AG04449 (cell line): ENCODE data around the gene SMYD3.
"Not testable (repeated sequence)": the region's sequence is repeated elsewhere in the genome, so short reads cannot be mapped to it uniquely, and the experiment has no call there.

ENCODE experiments used
- CTCF ChIA-PET: fragments of 350-600 bp; formaldehyde crosslinking; extraction: SDS; loops from one replicate; lab custom pipeline; 2021; ENCODE audit warnings: antibody characterized with exemption; lab: Yijun Ruan, JAX
- POLR2A ChIA-PET: fragments of 400-600, 350-600 bp; formaldehyde crosslinking; extraction: SDS; loops from one replicate; lab custom pipeline; 2020; ENCODE audit warnings: antibody characterized with exemption, inconsistent platforms; lab: Yijun Ruan, JAX
- DNase-seq: peaks from one replicate; pipeline ENCODE4 v3.0.0-alpha.2; 2010; ENCODE audit warnings: low read depth, low spot score
- H3K4me3 ChIP-seq: 2 replicates; pipeline ENCODE4 v1.5.1; 2011; ENCODE audit warnings: low read depth, mild to moderate bottlenecking, control low read depth, low read length
- TF ChIP-seq, protein P1 (sequence below): IDR thresholded peaks from one replicate; pipeline ENCODE4 v1.5.1; 2011; ENCODE audit warnings: mild to moderate bottlenecking, moderate library complexity, low read length, control low read depth, inconsistent platforms; ENCODE audit not compliant: insufficient read depth; ENCODE audit errors: missing control alignments

Gene SMYD3

DNA sequence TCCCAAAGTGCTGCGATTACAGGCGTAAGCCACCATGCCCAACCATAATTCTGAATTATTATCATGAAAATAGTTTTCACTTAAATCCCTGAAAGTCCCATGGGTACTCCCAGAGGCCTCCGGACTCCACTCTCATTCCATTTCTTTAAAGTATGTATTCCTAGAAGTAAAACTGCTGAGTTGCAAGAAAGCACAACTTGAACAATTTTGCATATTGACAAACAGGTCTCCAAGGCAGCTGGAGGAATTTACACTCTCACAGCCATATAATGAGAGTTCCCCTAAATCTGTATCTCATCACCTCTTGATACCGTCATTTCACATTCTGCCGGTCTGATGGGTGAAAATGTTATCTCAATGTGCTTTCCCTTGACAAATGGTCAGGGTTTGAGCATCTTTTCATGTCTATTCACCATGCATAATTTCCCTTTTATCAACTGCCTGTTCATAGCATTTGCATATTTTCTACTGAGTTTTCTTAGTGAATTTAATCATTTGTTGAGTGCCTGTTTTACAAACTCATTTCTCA lies 129.4 kb downstream of the SMYD3 start:
- DNase-seq, result no peak
- H3K4me3 ChIP-seq, result no peak overlapping the region
- TF ChIP-seq, protein P1, sequence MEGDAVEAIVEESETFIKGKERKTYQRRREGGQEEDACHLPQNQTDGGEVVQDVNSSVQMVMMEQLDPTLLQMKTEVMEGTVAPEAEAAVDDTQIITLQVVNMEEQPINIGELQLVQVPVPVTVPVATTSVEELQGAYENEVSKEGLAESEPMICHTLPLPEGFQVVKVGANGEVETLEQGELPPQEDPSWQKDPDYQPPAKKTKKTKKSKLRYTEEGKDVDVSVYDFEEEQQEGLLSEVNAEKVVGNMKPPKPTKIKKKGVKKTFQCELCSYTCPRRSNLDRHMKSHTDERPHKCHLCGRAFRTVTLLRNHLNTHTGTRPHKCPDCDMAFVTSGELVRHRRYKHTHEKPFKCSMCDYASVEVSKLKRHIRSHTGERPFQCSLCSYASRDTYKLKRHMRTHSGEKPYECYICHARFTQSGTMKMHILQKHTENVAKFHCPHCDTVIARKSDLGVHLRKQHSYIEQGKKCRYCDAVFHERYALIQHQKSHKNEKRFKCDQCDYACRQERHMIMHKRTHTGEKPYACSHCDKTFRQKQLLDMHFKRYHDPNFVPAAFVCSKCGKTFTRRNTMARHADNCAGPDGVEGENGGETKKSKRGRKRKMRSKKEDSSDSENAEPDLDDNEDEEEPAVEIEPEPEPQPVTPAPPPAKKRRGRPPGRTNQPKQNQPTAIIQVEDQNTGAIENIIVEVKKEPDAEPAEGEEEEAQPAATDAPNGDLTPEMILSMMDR, result no peak
- CTCF ChIA-PET, result no interaction called here
- POLR2A ChIA-PET, result no interaction called here

- TF ChIP-seq, protein P1, result no peak
- ChIA-PET POLR2A (no interaction called here), CTCF (no interaction called here)
- H3K4me3 ChIP-seq, result no peak overlapping the region
- DNase-seq, result no peak
These were observed 133.1 kb downstream of the SMYD3 start for GRCh38 chr1:246373828-246374569.

DNA sequence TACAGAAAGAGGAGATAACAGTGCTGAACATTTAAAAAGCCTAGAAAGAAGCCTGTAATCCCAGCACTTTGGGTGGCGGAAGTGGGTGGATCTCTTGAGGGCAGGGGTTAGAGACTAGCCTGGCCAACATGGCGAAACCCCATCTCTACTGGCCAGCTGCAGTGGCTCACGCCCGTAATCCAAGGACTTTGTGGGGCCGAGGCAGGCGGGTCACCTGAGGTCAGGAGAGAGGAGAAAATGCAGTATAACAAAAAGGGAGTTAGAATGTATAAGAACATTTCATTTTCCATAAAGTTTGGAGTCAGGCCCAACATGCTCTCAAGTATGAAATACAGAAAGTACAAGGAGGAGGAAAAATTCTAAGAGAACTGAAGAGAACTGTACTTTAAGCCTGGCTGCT lies 134.5 kb downstream of the SMYD3 start:
- POLR2A ChIA-PET, result no interaction called here
- CTCF ChIA-PET, result no interaction called here
- no peak for DNase-seq
- TF ChIP-seq, protein P1, result no peak
- H3K4me3 ChIP-seq, result no peak overlapping the region

DNA sequence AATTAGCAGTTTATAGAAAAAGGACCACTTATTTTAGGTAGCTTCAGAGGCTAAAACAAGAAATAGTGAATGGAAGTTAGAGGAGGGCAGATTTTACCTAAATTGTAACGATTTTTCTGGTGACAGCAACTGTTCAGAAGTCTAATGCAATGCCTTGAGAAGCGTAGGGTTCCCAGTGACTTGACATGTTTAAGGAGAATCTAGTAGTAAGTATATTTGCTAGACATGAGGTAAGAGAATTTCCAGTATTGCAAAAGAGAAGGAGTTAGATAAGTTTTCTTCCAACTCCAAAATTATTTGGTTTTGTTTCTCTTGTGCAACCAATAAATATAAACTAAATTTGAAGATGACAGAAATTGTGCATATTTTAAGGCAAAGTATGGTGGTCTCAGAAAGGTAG lies 140.0 kb downstream of the SMYD3 start:
- H3K4me3 ChIP-seq, result no peak overlapping the region
- DNase-seq, result peak; percentile 2
- TF ChIP-seq, protein P1, result no peak
- ChIA-PET POLR2A (no interaction called here), CTCF (no interaction called here)

- POLR2A ChIA-PET, result no interaction called here
- CTCF ChIA-PET, result no interaction called here
- TF ChIP-seq, protein P1, result no peak
- H3K4me3 ChIP-seq, result no peak overlapping the region
- DNase-seq, result no peak
These were observed 141.4 kb downstream of the SMYD3 start for GRCh38 chr1:246365708-246366107.

- ChIA-PET POLR2A (no interaction called here), CTCF (no interaction called here)
- TF ChIP-seq, protein P1, result no peak
- H3K4me3 ChIP-seq, result no peak overlapping the region
- no peak for DNase-seq
These were observed 142.6 kb downstream of the SMYD3 start for GRCh38 chr1:246364415-246364941.

GRCh38 chr1:246357014-246357598 lies 150.0 kb downstream of the SMYD3 start:
- not testable (repeated sequence) for H3K4me3 ChIP-seq
- peak; percentile 17 for DNase-seq

More at GRCh38 chr1:246357014-246357598, 150.0 kb downstream of the SMYD3 start:
- POLR2A ChIA-PET, result not testable (repeated sequence)
- CTCF ChIA-PET, result interaction anchor here (1.3 kb wide), 2 partner anchors 10 to 26 kb away, joined by 3 to 4 read pairs; no protein-coding TSS in a partner anchor
